NCI-H1092 (cell line): ENCODE measurements around the gene RABEP2.
"Not testable (repeated sequence)": the region's sequence is repeated elsewhere in the genome, so short reads cannot be mapped to it uniquely, and the experiment has no call there.

Experiments used
- DNase-seq: peaks from one replicate; lab custom pipeline; 2025; lab: John Stamatoyannopoulos, UW

RABEP2 gene

GRCh38 chr16:28903344-28904042, 21.5 kb downstream of the RABEP2 start:
- DNase-seq = no peak

- no peak for DNase-seq
These were observed 22.1 kb downstream of the RABEP2 start for GRCh38 chr16:28902909-28903308.

GRCh38 chr16:28901862-28902261, 23.2 kb downstream of the RABEP2 start:
- no peak for DNase-seq

GRCh38 chr16:28900601-28901000, 24.4 kb downstream of the RABEP2 start:
- no peak for DNase-seq

GRCh38 chr16:28899882-28900590, 25.0 kb downstream of the RABEP2 start:
- no peak for DNase-seq

- DNase-seq = no peak
These were observed 26.1 kb downstream of the RABEP2 start for GRCh38 chr16:28898942-28899341.

GRCh38 chr16:28898266-28898665, 26.8 kb downstream of the RABEP2 start:
- DNase-seq = no peak

GRCh38 chr16:28897826-28898225, 27.2 kb downstream of the RABEP2 start:
- no peak for DNase-seq

- DNase-seq = no peak
These were observed 29.4 kb downstream of the RABEP2 start for GRCh38 chr16:28895609-28896008.

GRCh38 chr16:28893291-28893690, 31.7 kb downstream of the RABEP2 start:
- no peak for DNase-seq

- no peak for DNase-seq
These were observed 32.8 kb downstream of the RABEP2 start for GRCh38 chr16:28891964-28892890.

- not testable (repeated sequence) for DNase-seq
These were observed 34.7 kb downstream of the RABEP2 start for GRCh38 chr16:28890355-28890754.

GRCh38 chr16:28886945-28887344, 38.1 kb downstream of the RABEP2 start:
- no peak for DNase-seq

GRCh38 chr16:28884045-28884444, 41.0 kb downstream of the RABEP2 start:
- no peak for DNase-seq

- DNase-seq = no peak
These were observed 41.6 kb downstream of the RABEP2 start for GRCh38 chr16:28883221-28883996.

GRCh38 chr16:28882551-28883160, 42.4 kb downstream of the RABEP2 start:
- DNase-seq = no peak

GRCh38 chr16:28881565-28881964, 43.5 kb downstream of the RABEP2 start:
- not testable (repeated sequence) for DNase-seq

- no peak for DNase-seq
These were observed 44.1 kb downstream of the RABEP2 start for GRCh38 chr16:28880955-28881354.

GRCh38 chr16:28880589-28880915, 44.5 kb downstream of the RABEP2 start:
- DNase-seq = no peak

GRCh38 chr16:28879841-28880588, 45.0 kb downstream of the RABEP2 start:
- peak; percentile 67 for DNase-seq
